ENCODE results near the gene TENM4.

Gene TENM4

DNA sequence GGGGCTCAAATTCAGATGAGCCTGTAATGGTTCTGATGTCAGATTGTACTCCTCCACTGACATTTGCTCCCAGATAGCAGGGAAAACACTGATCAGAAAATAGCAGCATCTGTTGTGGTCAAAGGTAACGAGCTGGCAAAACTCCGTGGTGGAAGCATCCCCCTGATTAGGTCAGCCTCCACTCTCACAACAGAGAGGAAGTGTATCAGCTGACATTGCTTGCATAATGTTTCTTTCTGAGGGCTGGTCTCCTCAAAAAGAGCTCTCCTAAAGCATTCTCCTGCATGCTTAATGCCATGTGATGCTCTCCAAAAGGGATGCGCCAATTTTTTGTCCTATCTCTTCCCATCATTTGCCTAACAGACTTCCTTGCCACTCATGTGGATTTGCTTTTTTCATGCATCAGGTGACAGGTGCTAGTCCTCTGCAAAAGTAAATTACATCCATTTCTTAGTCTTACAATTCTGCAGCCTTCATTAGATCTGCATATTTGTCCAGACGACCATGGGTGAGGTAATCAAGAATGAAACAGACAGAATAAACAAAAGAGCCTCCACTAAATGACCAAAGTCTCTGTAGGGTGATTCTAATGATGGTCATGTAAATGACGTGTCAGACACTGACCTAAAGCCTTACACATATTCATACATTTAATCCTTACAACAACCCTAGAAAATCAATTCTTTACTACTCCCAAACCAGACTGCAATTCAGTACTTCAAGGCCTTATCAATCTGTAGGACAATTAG lies 6.4 kb upstream of the TENM4 start:
- DNase-seq: no peak

- DNase-seq: no peak
Observed at GRCh38 chr11:79444923-79445322, 4.1 kb upstream of the TENM4 start.

- no peak for DNase-seq
Observed at GRCh38 chr11:79441461-79441875, 638 bp upstream of the TENM4 start.

- DNase-seq: no peak
Observed at GRCh38 chr11:79439886-79440570, 802 bp downstream of the TENM4 start.

DNA sequence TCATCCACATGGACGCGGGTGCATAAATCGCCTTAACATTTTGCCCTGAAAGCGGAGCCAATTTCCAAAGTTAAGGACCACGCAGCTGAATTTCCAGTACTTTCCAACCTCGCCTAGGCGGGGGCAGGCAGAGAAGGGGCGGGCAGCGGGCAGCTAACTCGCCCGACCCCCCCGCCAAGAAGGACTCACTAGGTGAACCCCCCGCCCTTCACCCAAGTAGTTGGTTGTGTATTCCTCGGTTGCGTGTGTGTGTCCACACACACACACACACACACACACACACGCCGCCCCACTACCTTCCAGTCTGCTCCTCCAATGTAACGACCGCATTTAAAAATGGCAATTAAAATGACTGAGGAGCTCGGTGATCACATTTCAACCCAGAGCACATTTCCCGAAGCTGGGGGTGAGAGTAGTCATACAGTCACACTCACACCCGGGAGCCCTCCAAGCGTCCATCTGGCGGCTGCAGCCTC lies 1.4 kb downstream of the TENM4 start:
- no peak for DNase-seq

GRCh38 chr11:79438631-79439409 lies 2.0 kb downstream of the TENM4 start:
- DNase-seq: no peak

- no peak for DNase-seq
Observed at GRCh38 chr11:79437981-79438630, 2.7 kb downstream of the TENM4 start.

DNA sequence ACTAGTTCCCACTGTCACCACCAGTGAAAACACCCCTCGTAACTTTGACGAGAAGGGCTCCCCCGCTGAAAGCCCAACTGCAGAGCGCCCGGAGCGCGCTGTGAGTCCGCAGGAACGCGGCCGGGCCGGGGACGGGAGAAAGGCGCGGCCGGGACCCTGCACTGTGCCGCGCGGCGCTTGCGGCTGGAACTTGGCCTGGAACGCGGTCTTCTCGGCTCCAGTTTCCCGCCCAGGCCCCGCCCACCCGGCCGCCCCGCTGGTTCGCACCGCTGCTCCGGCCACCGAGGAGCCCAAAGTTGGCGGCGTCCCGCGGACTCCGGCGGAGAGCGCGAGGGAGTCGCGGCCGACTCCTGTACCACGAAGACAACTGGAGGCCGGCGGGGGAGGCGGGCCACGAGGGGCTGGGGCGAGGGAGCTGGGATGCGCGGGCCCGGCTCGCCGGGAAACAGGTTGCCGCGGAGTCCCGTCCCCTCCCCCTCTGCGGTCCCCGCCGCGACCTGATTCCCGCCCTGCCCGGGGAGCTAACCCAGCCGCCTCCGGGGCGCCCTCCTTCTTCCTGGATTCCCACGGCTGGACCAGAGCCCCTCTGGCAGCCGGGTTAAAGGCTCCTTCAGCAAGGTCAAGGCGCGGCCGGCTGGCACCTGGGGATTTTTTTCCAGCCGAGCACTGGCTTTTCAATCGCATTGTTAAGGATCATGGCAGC lies 3.4 kb downstream of the TENM4 start:
- DNase-seq: no peak

GRCh38 chr11:79436919-79437277 lies 3.9 kb downstream of the TENM4 start:
- DNase-seq: no peak

DNA sequence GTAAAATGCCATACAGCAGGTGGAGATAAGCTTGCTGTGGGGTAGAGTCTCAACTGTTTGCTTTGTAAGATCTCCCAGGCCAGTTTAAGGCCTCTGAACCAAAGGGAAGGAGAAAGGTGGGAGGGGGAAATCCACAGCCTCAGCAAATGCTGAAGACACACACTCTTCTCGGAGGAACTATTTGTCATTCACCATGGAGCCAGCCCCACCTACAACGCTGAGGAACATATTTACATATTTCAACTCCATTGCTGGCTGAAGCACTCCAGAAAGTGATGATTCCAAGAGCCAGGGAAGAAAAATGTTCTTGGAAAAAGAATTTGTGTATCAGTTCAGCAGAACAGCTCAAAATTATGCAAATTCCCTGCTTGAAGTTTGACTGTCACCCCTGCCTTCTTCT lies 6.5 kb downstream of the TENM4 start:
- DNase-seq: no peak

DNA sequence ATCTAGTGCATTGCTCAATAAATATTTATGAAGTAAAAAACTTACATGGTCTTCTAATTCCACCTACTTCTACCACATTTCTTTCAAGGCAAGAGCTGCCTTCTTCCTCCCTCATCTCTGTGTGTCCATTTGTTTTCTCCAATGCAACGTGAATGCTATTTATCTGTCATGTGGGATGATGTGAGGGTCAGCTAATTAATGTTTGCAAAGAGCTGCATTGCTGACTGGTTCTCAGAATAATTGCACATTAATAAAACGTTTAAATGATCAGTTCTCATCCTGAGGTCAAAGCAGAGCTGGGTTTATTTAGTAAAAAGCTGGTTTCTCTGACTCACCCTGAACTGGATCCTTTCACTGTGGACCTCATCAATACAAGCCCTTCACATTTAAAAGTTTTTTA lies 8.7 kb downstream of the TENM4 start:
- DNase-seq: no peak

DNA sequence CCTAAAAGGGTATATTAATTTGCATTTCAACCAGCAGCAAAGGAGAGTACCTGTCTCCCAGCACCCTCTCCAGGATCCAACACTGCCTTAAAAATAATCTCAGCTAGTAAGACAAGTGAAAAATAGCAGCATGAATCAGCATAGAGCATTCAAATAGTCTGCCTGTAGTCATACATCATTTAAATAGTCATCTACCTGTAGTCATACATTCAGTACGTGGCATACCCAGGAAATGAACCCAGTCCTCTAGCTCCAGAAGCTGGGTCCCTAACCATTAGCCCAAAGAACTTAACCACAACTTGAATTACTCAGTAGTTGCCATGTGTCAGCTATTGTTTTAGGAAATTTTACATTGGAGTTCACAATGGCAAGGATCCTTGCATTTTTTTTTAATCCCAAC lies 9.3 kb downstream of the TENM4 start:
- DNase-seq: no peak

DNA sequence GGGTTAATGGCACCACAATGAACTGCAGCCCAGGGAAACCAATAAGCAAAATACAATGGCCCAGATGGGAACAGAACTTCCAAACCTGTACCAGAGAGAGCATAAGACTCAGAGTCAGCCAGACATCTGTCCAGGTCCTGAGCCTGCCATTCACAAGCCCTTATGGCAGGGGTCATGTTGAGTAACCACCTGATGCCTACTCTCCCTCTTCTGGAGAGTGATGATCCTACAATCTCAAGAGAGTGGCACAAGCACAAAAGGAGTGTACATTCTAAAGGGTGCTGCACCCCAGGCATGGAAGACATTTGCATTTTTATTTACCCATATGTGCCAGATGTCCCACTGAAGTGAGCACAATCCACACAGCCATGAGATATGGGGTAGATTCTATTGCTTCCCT lies 10.6 kb downstream of the TENM4 start:
- DNase-seq: no peak

GRCh38 chr11:79428406-79428805 lies 12.4 kb downstream of the TENM4 start:
- no peak for DNase-seq

DNA sequence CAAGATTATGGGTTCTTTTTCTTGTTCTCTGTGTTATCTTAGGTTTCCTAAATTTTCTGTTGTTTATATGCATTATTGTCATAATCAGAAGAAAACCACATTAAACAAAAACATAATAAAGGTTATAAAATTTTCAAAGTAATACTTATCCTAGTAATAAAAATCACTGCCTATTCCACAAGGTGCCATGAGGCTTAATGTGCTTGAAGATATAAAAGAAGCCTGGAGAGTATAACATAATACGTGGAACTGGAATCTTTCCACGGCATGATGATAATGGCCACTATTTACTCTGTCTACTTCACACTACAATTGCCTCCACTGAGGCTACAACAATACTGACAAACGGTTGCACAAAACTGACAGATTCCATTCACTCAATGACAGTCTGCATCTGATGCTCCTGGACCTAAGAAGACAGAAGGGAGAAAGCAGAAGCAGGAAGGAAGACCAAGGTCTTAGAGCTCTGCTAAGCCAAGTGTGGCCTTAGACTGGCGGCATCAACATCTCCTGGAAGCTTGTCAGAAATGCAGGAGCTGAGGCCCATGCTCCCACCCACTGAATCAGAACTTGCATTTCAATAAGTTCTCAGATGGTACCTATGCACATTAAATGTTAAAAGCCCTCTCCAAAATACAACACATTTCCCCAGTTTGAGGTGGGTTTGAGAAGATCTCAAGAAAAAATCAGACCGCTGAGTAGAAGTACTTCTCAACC lies 13.1 kb downstream of the TENM4 start:
- no peak for DNase-seq

GRCh38 chr11:79427126-79427525 lies 13.7 kb downstream of the TENM4 start:
- DNase-seq: no peak

- no peak for DNase-seq
Observed at GRCh38 chr11:79425463-79425862, 15.4 kb downstream of the TENM4 start.

DNA sequence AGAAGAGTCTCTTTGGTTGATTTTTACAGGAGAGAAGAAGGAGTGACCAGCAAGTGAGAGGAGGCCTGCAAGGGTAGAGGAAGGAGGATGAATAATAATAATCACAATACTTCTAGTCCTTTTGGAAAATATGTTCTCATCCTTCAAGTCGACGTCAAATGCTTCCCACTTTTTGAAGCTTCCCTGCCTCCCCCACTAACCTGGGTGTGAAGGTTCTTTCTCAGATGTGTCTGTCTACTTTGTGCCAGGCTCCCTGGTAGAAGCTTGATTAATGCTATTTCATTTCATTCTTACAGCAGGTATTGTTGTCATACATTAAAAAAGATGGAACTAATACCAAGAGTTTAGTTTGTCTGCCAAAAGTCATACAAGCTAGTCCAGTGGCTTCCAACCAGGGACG lies 17.1 kb downstream of the TENM4 start:
- no peak for DNase-seq

- DNase-seq: no peak
Observed at GRCh38 chr11:79422866-79423265, 18.0 kb downstream of the TENM4 start.

GRCh38 chr11:79421820-79422219 lies 19.0 kb downstream of the TENM4 start:
- no peak for DNase-seq

- no peak for DNase-seq
Observed at GRCh38 chr11:79419120-79419519, 21.7 kb downstream of the TENM4 start.

DNA sequence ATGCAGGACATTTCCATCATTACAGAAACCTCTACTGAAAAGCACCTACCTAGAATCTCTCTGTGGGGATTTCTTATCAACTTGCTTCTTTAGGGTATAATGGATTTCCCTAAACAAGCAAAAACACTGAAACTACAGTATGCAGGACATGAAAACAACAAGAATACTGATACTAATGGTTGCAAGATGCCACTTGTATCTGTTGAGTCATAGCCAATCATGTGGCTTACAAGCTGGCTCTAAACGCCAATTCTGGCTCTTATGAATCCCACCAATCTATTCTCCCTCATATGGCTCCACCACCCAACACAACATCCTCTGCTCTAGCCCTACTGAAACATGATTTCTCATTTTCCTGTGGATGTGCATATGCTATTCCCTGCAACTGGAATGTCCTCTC lies 22.6 kb downstream of the TENM4 start:
- no peak for DNase-seq

Measured in activated CD4-positive, CD25-positive, alpha-beta regulatory T cell treated with anti-CD3 and anti-CD28 coated beads, Interleukin-2, amount 50 U/mL, for 72 hours (primary cell).